Breast epithelium (tissue), 4 donors: Measurements from ENCODE around the gene TEAD4. TPM values are rescaled to one million over a fixed set of nuclear protein-coding genes. Genes with fewer than 3 reads are reported as not detected.

Source experiments
- DNase-seq, 2 donors: peaks; one replicate each; pipeline ENCODE4 v3.0.0-alpha.2; 2019; ENCODE audit warnings: low spot score in 2 of 2
- H3K27ac ChIP-seq, 2 donors: fragments of 200-600 bp; sonication (generic) in 1 of 2; one replicate each; pipeline ENCODE4 v1.5.1; 2016 to 2019; ENCODE audit warnings: mild to moderate bottlenecking in 1 of 2
- H3K27me3 ChIP-seq, 2 donors: fragments of 200-600 bp; sonication (generic) in 1 of 2; one replicate each; pipeline versions ENCODE4 v1.5.1 to v1.6.0; 2017 to 2019; ENCODE audit warnings: control low read depth in 1 of 2, mild to moderate bottlenecking in 1 of 2
- H3K36me3 ChIP-seq: fragments of 200-600 bp; one replicate; pipeline ENCODE4 v1.5.1; 2019
- H3K4me1 ChIP-seq, 2 donors: fragments of 200-600 bp; sonication (generic); one replicate each; pipeline ENCODE4 v1.5.1; 2016 to 2019; ENCODE audit warnings: control low read depth in 1 of 2
- H3K4me3 ChIP-seq, 3 donors: fragments of 200-600 bp; sonication (generic); 1 replicate in 2 of 3; 2 replicates in 1 of 3; pipeline ENCODE4 v1.5.1; 2016 to 2019; ENCODE audit warnings: mild to moderate bottlenecking in 3 of 3, moderate library complexity in 2 of 3
- H3K9me3 ChIP-seq, 2 donors: fragments of 200-600 bp; sonication (generic) in 1 of 2; one replicate each; pipeline ENCODE4 v1.5.1; 2016 to 2019; ENCODE audit warnings: control low read depth in 1 of 2
- POLR2A ChIP-seq: fragments of 450-650 bp; IDR thresholded peaks from one replicate; pipeline ENCODE4 v1.6.1; 2016; ENCODE audit warnings: antibody characterized with exemption, mild to moderate bottlenecking, moderate library complexity
- POLR2AphosphoS5 ChIP-seq, 3 donors: sonication (generic); formaldehyde crosslinking; IDR thresholded peaks; one replicate each; pipeline ENCODE4 v1.6.1; 2017; ENCODE audit warnings: antibody characterized with exemption in 3 of 3
- intact Hi-C: fragments of 100-400 bp; cut with DNase I; formaldehyde crosslinking; loops from one replicate; pipeline ENCODE4 v1.15.1; 2023; ENCODE audit warnings: low total_unique reads
- total RNA-seq, 3 donors: library from RNA; depleted of rRNA; stranded (reverse); fragments of >200 nt; gene quantifications; one replicate each; pipeline ENCODE4 v1.1.0, GENCODE V29; 2016
- TF ChIP-seq, protein P1 (sequence below), 3 donors: fragments of 450-650 bp; IDR thresholded peaks; one replicate each; pipeline ENCODE4 v1.5.1; 2016 to 2017; ENCODE audit warnings: antibody characterized with exemption in 3 of 3, mild to moderate bottlenecking in 3 of 3, moderate library complexity in 3 of 3

Gene TEAD4
- total RNA-seq, 3 donors from 2014 or later = 2.4 to 24.3 (median 12.6) TPM

GRCh38 chr12:3032161-3032560 is 73.0 kb downstream of the TEAD4 start:
- H3K4me1 ChIP-seq = no peaks in the 10 kb centered on the region
- no peaks in the 10 kb centered on the region for H3K27me3 ChIP-seq
- H3K36me3 ChIP-seq = no peaks in the 10 kb centered on the region
- TF ChIP-seq POLR2A (no peak), POLR2AphosphoS5 (IDR thresholded peaks at IDR 0.05) (no peak)
- TF ChIP-seq, protein P1, sequence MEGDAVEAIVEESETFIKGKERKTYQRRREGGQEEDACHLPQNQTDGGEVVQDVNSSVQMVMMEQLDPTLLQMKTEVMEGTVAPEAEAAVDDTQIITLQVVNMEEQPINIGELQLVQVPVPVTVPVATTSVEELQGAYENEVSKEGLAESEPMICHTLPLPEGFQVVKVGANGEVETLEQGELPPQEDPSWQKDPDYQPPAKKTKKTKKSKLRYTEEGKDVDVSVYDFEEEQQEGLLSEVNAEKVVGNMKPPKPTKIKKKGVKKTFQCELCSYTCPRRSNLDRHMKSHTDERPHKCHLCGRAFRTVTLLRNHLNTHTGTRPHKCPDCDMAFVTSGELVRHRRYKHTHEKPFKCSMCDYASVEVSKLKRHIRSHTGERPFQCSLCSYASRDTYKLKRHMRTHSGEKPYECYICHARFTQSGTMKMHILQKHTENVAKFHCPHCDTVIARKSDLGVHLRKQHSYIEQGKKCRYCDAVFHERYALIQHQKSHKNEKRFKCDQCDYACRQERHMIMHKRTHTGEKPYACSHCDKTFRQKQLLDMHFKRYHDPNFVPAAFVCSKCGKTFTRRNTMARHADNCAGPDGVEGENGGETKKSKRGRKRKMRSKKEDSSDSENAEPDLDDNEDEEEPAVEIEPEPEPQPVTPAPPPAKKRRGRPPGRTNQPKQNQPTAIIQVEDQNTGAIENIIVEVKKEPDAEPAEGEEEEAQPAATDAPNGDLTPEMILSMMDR (IDR thresholded peaks at IDR 0.05) = no peak
- H3K4me3 ChIP-seq = no peak overlapping the region
- H3K27ac ChIP-seq = no peak overlapping the region
- no peak for DNase-seq
- intact Hi-C loops = no loop called here
- H3K9me3 ChIP-seq = no peaks in the 10 kb centered on the region

GRCh38 chr12:3032770-3033538 is 73.8 kb downstream of the TEAD4 start:
- no peak for DNase-seq

GRCh38 chr12:3033539-3033867 is 74.3 kb downstream of the TEAD4 start:
- H3K4me3 ChIP-seq = no peak overlapping the region
- no peak overlapping the region for H3K27ac ChIP-seq
- intact Hi-C loops = no loop called here
- no peaks in the 10 kb centered on the region for H3K4me1 ChIP-seq
- H3K36me3 ChIP-seq = no peaks in the 10 kb centered on the region
- no peaks in the 10 kb centered on the region for H3K9me3 ChIP-seq
- no peak for DNase-seq
- H3K27me3 ChIP-seq = no peaks in the 10 kb centered on the region
- TF ChIP-seq POLR2A = no peak
- TF ChIP-seq, protein P1 (IDR thresholded peaks at IDR 0.05) = no peak
- TF ChIP-seq POLR2AphosphoS5 (IDR thresholded peaks at IDR 0.05) = no peak

More at GRCh38 chr12:3032770-3033538, 73.8 kb downstream of the TEAD4 start:
- Histone ChIP-seq H3K36me3 (no peaks in the 10 kb centered on the region), H3K4me1 (no peaks in the 10 kb centered on the region), H3K9me3 (no peaks in the 10 kb centered on the region), H3K27ac (no peak overlapping the region), H3K27me3 (no peaks in the 10 kb centered on the region), H3K4me3 (no peak overlapping the region)
- no peak for TF ChIP-seq POLR2AphosphoS5 (IDR thresholded peaks at IDR 0.05)
- TF ChIP-seq POLR2A = no peak
- intact Hi-C loops = no loop called here

GRCh38 chr12:3034067-3034750 is 75.0 kb downstream of the TEAD4 start:
- H3K4me3 ChIP-seq = no peak overlapping the region
- no peaks in the 10 kb centered on the region for H3K9me3 ChIP-seq
- no peaks in the 10 kb centered on the region for H3K36me3 ChIP-seq
- H3K27me3 ChIP-seq = no peaks in the 10 kb centered on the region
- no peak for TF ChIP-seq POLR2AphosphoS5 (IDR thresholded peaks at IDR 0.05)
- TF ChIP-seq, protein P1 (IDR thresholded peaks at IDR 0.05) = peak in 2 of 3 donors; percentile 37 to 61
- DNase-seq = peak in 1 of 2 donors; percentile 61
- intact Hi-C loops = no loop called here
- H3K27ac ChIP-seq = no peak overlapping the region
- no peaks in the 10 kb centered on the region for H3K4me1 ChIP-seq

- TF ChIP-seq POLR2A (no peak), POLR2AphosphoS5 (IDR thresholded peaks at IDR 0.05) (no peak)
- TF ChIP-seq, protein P1 (IDR thresholded peaks at IDR 0.05) = no peak
- Histone ChIP-seq H3K4me3 (no peak overlapping the region), H3K36me3 (no peaks in the 10 kb centered on the region), H3K27me3 (no peaks in the 10 kb centered on the region), H3K27ac (no peak overlapping the region), H3K4me1 (no peaks in the 10 kb centered on the region), H3K9me3 (no peaks in the 10 kb centered on the region)
- no peak for DNase-seq
- intact Hi-C loops = no loop called here
Measured at GRCh38 chr12:3035171-3035570, 76.0 kb downstream of the TEAD4 start.
